ENCODE measurements around the gene LAMTOR1.

The LAMTOR1 gene

GRCh38 chr11:72081821-72082453 is 21.2 kb downstream of the LAMTOR1 start:
- no peak for DNase-seq (ENCODE audit: low read depth, low spot score)

DNA sequence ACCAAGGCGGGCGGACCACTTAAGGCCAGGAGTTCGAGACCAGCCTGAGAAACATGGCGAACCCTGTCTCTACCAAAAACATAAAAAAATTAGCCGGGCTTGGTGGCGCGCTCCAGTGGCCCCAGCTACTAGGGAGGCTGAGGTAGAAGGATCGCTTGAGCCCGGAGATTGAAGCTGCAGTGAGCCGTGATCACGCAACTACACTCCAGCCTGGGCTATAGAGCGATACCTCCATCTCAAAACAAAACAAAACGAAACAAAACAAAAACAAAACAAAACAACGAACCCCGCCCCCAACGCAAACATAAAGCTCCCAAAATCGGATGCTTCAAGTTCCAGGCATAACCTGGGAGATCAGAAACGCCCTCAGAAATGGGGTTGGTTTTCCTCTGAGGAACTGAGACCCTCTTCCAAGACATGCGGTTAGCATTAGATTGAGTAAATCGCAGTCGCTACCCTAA is 21.9 kb downstream of the LAMTOR1 start:
- no peak for DNase-seq (ENCODE audit: low read depth, low spot score)

DNA sequence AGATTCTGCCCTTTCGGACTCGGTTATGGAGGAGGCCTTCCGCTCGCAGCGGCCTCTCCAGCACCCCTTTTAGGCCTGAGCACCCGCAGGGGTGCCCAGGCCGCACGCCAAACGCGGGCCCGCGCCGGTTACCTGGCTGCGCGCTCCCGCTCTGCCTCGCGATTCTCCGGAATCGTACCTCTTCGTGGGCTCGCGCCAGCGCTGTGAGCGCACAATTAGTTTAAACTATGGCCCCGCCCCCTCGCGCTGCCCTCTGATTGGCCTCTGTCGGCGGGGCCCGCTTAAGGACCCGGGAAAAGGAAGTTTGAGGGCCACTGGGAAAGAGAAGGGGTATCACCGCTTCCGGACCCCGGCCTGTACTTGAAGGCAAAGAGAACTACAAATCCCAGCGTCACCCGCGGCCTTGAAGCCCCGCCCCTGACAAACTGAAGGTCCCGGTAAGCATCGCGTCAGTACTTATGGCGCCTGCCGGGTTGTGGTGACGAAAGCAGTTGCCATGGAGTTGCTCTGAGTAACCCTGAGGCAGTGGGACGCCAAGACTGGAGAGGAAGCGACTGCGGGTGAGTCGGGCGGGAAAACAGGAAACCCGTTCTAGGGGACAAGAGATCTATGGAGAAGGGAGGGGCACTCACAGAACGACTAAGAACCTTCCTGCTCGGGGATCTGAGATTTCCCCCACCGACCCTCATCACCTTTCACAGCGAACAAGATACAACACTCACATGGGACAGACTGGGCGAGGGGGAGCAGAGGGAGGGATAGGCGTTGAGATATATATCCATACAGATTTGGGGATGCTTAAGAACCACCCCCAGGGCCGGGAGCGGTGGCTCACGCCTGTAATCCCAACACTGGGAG is 22.5 kb downstream of the LAMTOR1 start, which contains the start of the genes LRRC51 and NUMA1:
TSS of gene LRRC51 (plus strand) at position 525 of the 858 bp plus-strand sequence. CDS start 8,234 bp downstream, outside the sequence.
TSS of gene NUMA1 (minus strand) at position 217 of the 858 bp plus-strand sequence. CDS start 44,599 bp downstream, outside the sequence.
- peak; percentile 100 for DNase-seq (ENCODE audit: low read depth, low spot score)

GRCh38 chr11:72079819-72080325 is 23.2 kb downstream of the LAMTOR1 start:
- DNase-seq (ENCODE audit: low read depth, low spot score), result no peak

GRCh38 chr11:72078477-72078876 is 24.6 kb downstream of the LAMTOR1 start:
- no peak for DNase-seq (ENCODE audit: low read depth, low spot score)

DNA sequence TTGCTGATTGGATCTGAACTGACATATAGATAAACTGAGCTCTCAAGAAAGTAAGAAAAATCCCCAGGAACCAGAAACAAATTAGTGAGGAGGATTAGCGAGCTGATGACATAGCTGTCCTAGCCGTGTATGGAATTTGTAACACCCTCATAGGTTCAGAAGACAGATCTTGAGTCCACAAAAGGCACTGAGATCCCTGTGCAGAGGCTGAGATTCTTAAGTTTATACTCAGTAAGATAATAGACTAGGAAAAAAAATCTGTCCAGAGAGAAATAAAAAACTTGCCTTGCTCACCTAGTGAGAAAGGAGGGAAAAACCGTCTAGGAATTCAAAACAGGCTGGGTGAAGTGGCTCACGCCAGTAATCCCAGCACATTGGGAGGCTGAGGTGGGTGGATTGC is 27.3 kb downstream of the LAMTOR1 start:
- DNase-seq (ENCODE audit: low read depth, low spot score), result no peak

- no peak for DNase-seq (ENCODE audit: low read depth, low spot score)
These were observed 28.0 kb downstream of the LAMTOR1 start for GRCh38 chr11:72075109-72075508.

GRCh38 chr11:72072348-72072747 is 30.7 kb downstream of the LAMTOR1 start:
- DNase-seq (ENCODE audit: low read depth, low spot score), result no peak

DNA sequence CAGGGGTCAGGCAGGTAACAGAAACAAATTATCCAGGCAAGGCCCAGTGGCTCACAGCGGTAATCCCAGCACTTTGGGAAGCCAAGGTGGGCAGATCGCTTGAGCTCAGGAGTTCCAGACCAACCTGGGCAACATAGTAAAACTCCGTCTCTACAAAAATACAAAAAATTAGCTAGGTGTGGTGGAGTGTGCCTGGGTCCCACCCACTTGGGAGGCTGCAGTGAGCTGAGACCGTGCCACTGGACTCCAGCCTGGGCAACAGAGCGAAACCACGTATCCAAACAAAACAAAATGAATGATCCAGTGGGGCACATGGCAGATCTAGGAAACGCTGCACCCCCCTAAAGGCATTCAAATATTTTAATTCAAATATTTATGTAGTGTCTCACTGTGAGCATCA is 32.6 kb downstream of the LAMTOR1 start:
- DNase-seq (ENCODE audit: low read depth, low spot score), result no peak

- no peak for DNase-seq (ENCODE audit: low read depth, low spot score)
These were observed 33.3 kb downstream of the LAMTOR1 start for GRCh38 chr11:72069787-72070251.

DNA sequence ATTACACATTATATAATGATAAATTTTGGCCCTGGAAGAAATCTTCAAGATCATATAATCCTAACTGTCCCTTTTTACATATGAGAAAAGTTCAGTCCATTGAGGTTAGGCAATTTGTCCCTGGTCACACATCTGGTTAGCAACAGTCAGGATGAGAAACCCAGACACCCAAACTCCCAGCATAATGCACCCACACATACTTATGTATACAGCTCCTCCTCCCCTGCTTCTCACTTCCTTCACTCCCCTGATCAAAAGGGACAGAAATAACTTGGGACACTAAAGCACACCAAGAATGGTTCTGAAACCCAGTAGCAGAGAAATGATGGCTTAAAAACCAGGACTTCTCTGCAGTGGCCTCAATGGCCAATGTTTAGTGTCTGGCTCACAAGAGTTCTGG is 33.9 kb downstream of the LAMTOR1 start:
- DNase-seq (ENCODE audit: low read depth, low spot score), result no peak

GRCh38 chr11:72067676-72068075 is 35.4 kb downstream of the LAMTOR1 start:
- no peak for DNase-seq (ENCODE audit: low read depth, low spot score)

DNA sequence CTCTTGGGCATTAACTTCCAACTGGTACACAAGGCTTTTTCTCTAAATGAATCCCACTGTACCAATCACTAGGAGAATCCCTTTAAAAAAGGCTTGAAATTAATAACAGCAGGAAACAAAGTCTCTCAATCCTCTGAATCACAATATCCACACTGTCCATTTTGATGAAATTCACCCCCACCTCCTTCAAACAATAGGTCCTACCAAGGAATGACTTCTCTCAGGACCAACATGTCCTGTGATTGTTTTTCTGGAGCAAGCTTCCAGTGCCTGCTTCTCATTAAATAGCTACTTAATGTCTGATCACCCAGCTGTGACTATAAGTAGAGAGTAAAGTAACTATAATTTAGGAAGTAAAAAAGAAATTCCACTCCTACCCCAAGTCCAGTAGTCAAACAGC is 35.8 kb downstream of the LAMTOR1 start:
- DNase-seq (ENCODE audit: low read depth, low spot score), result no peak

- DNase-seq (ENCODE audit: low read depth, low spot score), result no peak
These were observed 36.2 kb downstream of the LAMTOR1 start for GRCh38 chr11:72066855-72067254.

DNA sequence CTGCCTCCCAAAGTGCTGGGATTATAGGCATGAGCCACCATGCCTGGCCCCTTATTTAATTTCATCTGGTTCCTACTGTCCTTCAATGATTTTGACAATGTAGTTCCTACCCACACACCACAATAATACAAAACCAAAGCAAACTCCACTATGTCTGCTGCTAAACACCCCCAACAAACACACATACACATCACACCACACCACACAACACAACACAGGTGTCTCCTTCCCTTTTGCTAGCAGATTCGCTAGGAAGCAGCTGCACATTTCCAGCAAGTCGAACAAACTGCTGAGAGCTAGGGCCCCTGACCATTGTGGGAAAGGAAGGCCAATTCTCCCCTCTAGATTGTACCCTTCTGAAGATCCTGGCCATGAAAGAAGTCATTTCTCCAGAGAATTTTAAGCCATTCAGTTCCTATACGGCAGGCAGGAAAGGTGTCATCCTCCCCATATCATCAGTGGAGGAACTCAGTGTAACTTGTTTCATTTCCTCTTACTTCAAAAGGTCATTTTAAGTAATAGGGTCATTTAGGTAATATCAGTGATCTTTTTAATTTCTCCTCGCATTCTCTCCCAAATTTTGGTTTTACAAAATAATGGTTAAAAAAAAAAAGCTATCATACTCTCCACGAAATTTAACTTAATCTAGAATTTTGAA is 41.2 kb downstream of the LAMTOR1 start:
- DNase-seq (ENCODE audit: low read depth, low spot score), result no peak

GRCh38 chr11:72058416-72059034 is 44.6 kb downstream of the LAMTOR1 start:
- no peak for DNase-seq (ENCODE audit: low read depth, low spot score)

GRCh38 chr11:72048766-72049460 is 54.2 kb downstream of the LAMTOR1 start:
- DNase-seq (ENCODE audit: low read depth, low spot score), result no peak

Measured in smooth muscle cell of the brain vasculature (primary cell).